ENCODE data around the gene SETD7. TPM values are rescaled to one million over a fixed set of nuclear protein-coding genes. Genes with fewer than 3 reads are reported as not detected.

SETD7 gene
- total and polyA plus RNA-seq, 2 of the 4 experiments (the other 2 are of a cell fraction), result 17.0 to 46.6 TPM

DNA sequence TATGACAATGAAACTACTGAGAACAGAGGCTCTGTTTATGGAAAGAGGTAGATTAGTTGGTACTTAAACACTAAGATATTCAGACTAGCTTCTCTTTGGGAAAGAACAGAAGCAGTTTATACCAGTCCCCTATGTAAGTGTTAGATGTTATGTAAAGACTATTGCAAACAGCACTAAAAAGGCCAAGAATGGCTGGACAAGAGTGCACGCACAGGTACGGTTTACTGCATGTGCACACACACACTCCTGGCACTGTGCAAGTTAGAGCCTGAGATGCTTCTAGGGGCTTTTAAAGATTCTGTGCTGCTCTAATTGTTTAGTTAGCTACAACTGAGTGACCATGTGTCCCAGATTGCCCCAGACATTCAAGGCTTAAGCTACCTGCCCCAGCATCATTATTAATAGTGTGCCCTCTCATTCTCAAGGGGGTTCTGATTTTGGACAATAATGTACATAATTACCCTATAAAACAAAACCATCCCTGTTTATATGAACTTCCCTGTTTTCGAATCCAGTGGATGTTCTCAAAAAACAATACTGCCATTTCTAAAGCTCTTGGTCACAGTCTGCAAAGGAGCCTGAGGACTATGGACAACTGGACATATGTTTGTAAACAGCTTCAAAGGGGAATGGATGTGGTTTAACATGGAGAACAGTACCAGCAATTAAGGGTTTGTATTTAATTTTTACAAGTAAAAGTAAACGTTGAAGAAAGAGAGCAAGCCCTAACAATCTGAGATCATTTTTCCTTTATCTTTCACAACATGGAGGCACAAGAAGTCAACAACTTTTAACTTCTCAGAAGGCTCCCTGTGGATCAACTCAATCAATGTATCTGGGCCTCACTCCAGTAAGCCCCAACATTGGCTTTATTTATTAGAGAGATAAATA lies 2.0 kb downstream of the SETD7 start (continued):
- TF ChIP-seq, protein P1, sequence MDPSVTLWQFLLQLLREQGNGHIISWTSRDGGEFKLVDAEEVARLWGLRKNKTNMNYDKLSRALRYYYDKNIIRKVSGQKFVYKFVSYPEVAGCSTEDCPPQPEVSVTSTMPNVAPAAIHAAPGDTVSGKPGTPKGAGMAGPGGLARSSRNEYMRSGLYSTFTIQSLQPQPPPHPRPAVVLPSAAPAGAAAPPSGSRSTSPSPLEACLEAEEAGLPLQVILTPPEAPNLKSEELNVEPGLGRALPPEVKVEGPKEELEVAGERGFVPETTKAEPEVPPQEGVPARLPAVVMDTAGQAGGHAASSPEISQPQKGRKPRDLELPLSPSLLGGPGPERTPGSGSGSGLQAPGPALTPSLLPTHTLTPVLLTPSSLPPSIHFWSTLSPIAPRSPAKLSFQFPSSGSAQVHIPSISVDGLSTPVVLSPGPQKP (IDR thresholded peaks at IDR 0.05; ENCODE audit: borderline replicate concordance, low read depth, low read length), result no peak
- TF ChIP-seq RAD21 (IDR thresholded peaks at IDR 0.05; ENCODE audit: low read length), result no peak
- TF ChIP-seq MAFK (IDR thresholded peaks at IDR 0.05; ENCODE audit: low read depth, low read length), result no peak
- no peak for TF ChIP-seq BHLHE40 (IDR thresholded peaks at IDR 0.05; ENCODE audit: low read depth, low read length)
